Spleen (tissue), 11 donors: ENCODE data around the gene VAMP2. TPM values are rescaled to one million over a fixed set of nuclear protein-coding genes. Genes with fewer than 3 reads are reported as not detected.

Experiments
- DNase-seq: peaks from one replicate; pipeline ENCODE4 v3.0.0-alpha.2; 2020
- H3K27ac ChIP-seq, 8 donors: fragments of 200-600 bp; sonication (generic) in 7 of 8; 1 replicate in 4 of 8; 2 replicates in 4 of 8; pipeline versions ENCODE4 v1.5.0 to v1.8.0; 2016 to 2021; ENCODE audit warnings: inconsistent platforms in 4 of 8, mild to moderate bottlenecking in 4 of 8, moderate library complexity in 1 of 8
- H3K27me3 ChIP-seq, 7 donors: fragments of 200-600 bp; sonication (generic) in 6 of 7; replicated peaks in 1 of 7; 1 replicate in 4 of 7; 2 replicates in 3 of 7; pipeline versions ENCODE4 v1.5.0 to v1.8.0; 2016 to 2021; ENCODE audit warnings: inconsistent platforms in 3 of 7, mild to moderate bottlenecking in 1 of 7
- H3K36me3 ChIP-seq, 6 donors: fragments of 200-600 bp; sonication (generic) in 5 of 6; 1 replicate in 4 of 6; 2 replicates in 2 of 6; pipeline versions ENCODE4 v1.5.0 to v1.8.0; 2016 to 2021; ENCODE audit warnings: inconsistent platforms in 2 of 6
- H3K4me1 ChIP-seq, 6 donors: fragments of 200-600 bp; sonication (generic) in 5 of 6; 1 replicate in 3 of 6; 2 replicates in 3 of 6; pipeline versions ENCODE4 v1.5.0 to v1.8.0; 2016 to 2021; ENCODE audit warnings: inconsistent platforms in 3 of 6
- H3K4me3 ChIP-seq, 8 donors: fragments of 200-600 bp; sonication (generic) in 7 of 8; 1 replicate in 4 of 8; 2 replicates in 4 of 8; pipeline versions ENCODE4 v1.5.0 to v1.8.0; 2016 to 2021; ENCODE audit warnings: inconsistent platforms in 4 of 8, mild to moderate bottlenecking in 4 of 8, moderate library complexity in 2 of 8
- H3K9me3 ChIP-seq, 8 donors: fragments of 200-600 bp; sonication (generic) in 7 of 8; 1 replicate in 4 of 8; 2 replicates in 4 of 8; pipeline versions ENCODE4 v1.5.0 to v1.8.0; 2016 to 2021; ENCODE audit warnings: inconsistent platforms in 4 of 8
- CTCF ChIP-seq, 11 experiments: fragments of 200-600 bp in 7 of 11; fragments of 450-650 bp in 4 of 11; sonication (generic) in 4 of 11; IDR thresholded peaks in 8 of 11; conservative IDR thresholded peaks in 3 of 11; 1 replicate in 7 of 11; 2 replicates in 4 of 11; pipeline versions ENCODE4 v1.4.0 to v1.8.0; 2016 to 2021; ENCODE audit warnings: antibody characterized with exemption in 11 of 11, inconsistent platforms in 4 of 11, mild to moderate bottlenecking in 1 of 11
- POLR2A ChIP-seq, 3 donors: fragments of 450-650 bp; IDR thresholded peaks; one replicate each; pipeline ENCODE4 v1.5.1; 2017; ENCODE audit warnings: antibody characterized with exemption in 3 of 3, mild to moderate bottlenecking in 1 of 3
- POLR2AphosphoS5 ChIP-seq, 3 donors: sonication (generic); formaldehyde crosslinking; IDR thresholded peaks; one replicate each; pipeline ENCODE4 v1.5.1; 2017; ENCODE audit warnings: antibody characterized with exemption in 3 of 3
- WGBS, 5 donors: extraction: QIAGEN DNeasy Blood & Tissue Kit in 3 of 5; methylation state at CpG; one replicate each; pipeline versions ENCODE4 v1.1.5 to v1.1.7; 2013 to 2018; 5-methylcytosine and 5-hydroxymethylcytosine counted together
- intact Hi-C: fragments of 100-400 bp; cut with DNase I; formaldehyde crosslinking; loops from one replicate; pipeline ENCODE4 v1.15.0; 2023; ENCODE audit warnings: low total_unique reads
- microRNA-seq, 3 donors: library from miRNA; unstranded; fragments of <30 nt; microRNA quantifications; one replicate each; pipeline versions ENCODE4 to v1.1.0, GENCODE V29; 2019 to 2020
- polyA plus RNA-seq, 3 donors: library from polyadenylated mRNA; stranded (reverse); fragments of 200-250 nt; gene quantifications; one replicate each; pipeline ENCODE4 v1.2.1, GENCODE V29; 2013
- total RNA-seq, 7 donors: library from RNA; depleted of rRNA in 3 of 7; stranded (reverse); fragments of >200 nt in 3 of 7; fragmentation: NEBNext Ultra II Directional in 4 of 7; extraction: Animal tissue kit (Norgen Biotek cat#: 25700) in 4 of 7; gene quantifications; one replicate each; pipeline versions ENCODE4 v1.1.0 to v1.2.1, GENCODE V29; 2016 to 2021
- donor health status: healthy with polysubstance abuse.
- donor health status: DM: no; HTN: no; CAD: no; lungs with moderate emphysema.
- donor health status: DM: no; HTN: no; CAD: no.
- donor health status: Bipolar disorder and iron deficiency.
- donor health status: healthy.
- donor health status: DM: no; HTN: no; CAD: no.
- donor health status: DM: yes; HTN: yes; CAD: no.

VAMP2 gene
- total and polyA plus RNA-seq, 10 donors: 37.5 to 94.8 (median 54.5) TPM

GRCh38 chr17:8110456-8110804 lies 52.3 kb downstream of the VAMP2 start:
- H3K27me3 ChIP-seq: peaks cover 0 to 75% (median 49%) of the 10 kb centered on the region in 7 donors
- WGBS, 5 donors: 23 to 43% (median 30%) methylated on average over 6 to 10 of the region's 10 CpGs
- H3K36me3 ChIP-seq: no peaks in the 10 kb centered on the region
- no peaks in the 10 kb centered on the region for H3K9me3 ChIP-seq
- DNase-seq: no peak
- no peak overlapping the region for H3K27ac ChIP-seq
- no peak for TF ChIP-seq POLR2AphosphoS5 (IDR thresholded peaks at IDR 0.05)
- peak in 4 of 11 experiments; percentile 3 to 49 (median 24) for TF ChIP-seq CTCF (IDR thresholded peaks at IDR 0.05 in 8 of 11, conservative IDR thresholded peaks at IDR 0.05 in 3 of 11)
- peaks cover 6 to 16% (median 11%) of the 10 kb centered on the region in 6 donors for H3K4me1 ChIP-seq
- intact Hi-C loops: no loop called here
- H3K4me3 ChIP-seq: peak overlapping the region in 5 of 8 donors; percentile 27 to 67 (median 37)

GRCh38 chr17:8109661-8110455 lies 52.9 kb downstream of the VAMP2 start:
- intact Hi-C loops: no loop called here
- Histone ChIP-seq H3K27me3 (peaks cover 0 to 69% (median 46%) of the 10 kb centered on the region in 7 donors), H3K4me1 (peaks cover 6 to 16% (median 11%) of the 10 kb centered on the region in 6 donors), H3K27ac (no peak overlapping the region), H3K9me3 (no peaks in the 10 kb centered on the region), H3K36me3 (no peaks in the 10 kb centered on the region), H3K4me3 (peak overlapping the region; percentile 11 to 67 (median 34))
- TF ChIP-seq POLR2A (IDR thresholded peaks at IDR 0.05) (no peak), CTCF (IDR thresholded peaks at IDR 0.05 in 8 of 11, conservative IDR thresholded peaks at IDR 0.05 in 3 of 11) (peak; percentile 60 to 95 (median 89)), POLR2AphosphoS5 (IDR thresholded peaks at IDR 0.05) (peak in 2 of 3 donors; percentile 10 to 63)
- 12 to 26% (median 18%) methylated on average over 34 to 63 of the region's 63 CpGs for WGBS, 5 donors
- peak; percentile 94 for DNase-seq

Small RNA genes lying within 50 kb of the gene (microRNA-seq; reads per million reads assigned to microRNA genes)
- gene MIR4521 (2.2 to 20.1 (median 4.9) reads per million in 3 donors), gene MIR6883 (0 to 0.36 (median 0) reads per million in 3 donors)

Other genes with a start within 250 kb of the VAMP2 start
- 10 to 100 TPM in 1 of 7 donors, 1 to 10 TPM in 6; 2.5 to 20.7 (median 3.4) TPM for gene RNF227, start 246.7 kb downstream of the VAMP2 start, total RNA-seq
- gene RNF227, start 246.7 kb downstream of the VAMP2 start, polyA plus RNA-seq: 1 to 10 TPM; 2.4 to 4.0 (median 3.8) TPM
- gene KCNAB3, start 233.1 kb downstream of the VAMP2 start, total RNA-seq: 1 to 10 TPM; 1.1 to 6.3 (median 4.2) TPM
- 1 to 10 TPM; 2.3 to 5.6 (median 2.9) TPM for gene KCNAB3, start 233.1 kb downstream of the VAMP2 start, polyA plus RNA-seq
- 100 to 1,000 TPM in 3 of 7 donors, 10 to 100 TPM in 4; 71.1 to 120 (median 98.9) TPM for gene TRAPPC1, start 231.0 kb downstream of the VAMP2 start, total RNA-seq
- 100 to 1,000 TPM; 128 to 172 (median 135) TPM for gene TRAPPC1, start 231.0 kb downstream of the VAMP2 start, polyA plus RNA-seq
- gene CNTROB, start 230.7 kb downstream of the VAMP2 start, total RNA-seq: 10 to 100 TPM; 22.6 to 27.0 (median 25.2) TPM
- gene CNTROB, start 230.7 kb downstream of the VAMP2 start, polyA plus RNA-seq: 10 to 100 TPM; 19.6 to 27.1 (median 24.2) TPM
- gene GUCY2D, start 160.3 kb downstream of the VAMP2 start, total RNA-seq: under 1 TPM in 2 of 7 donors, not detected in 5; 0.07 to 0.43 TPM
- gene GUCY2D, start 160.3 kb downstream of the VAMP2 start, polyA plus RNA-seq: under 1 TPM in 1 of 3 donors, not detected in 2; 0.03 TPM
- 1 to 10 TPM in 5 of 7 donors, under 1 TPM in 2; 0.13 to 6.2 (median 2.8) TPM for gene ALOX15B, start 123.9 kb downstream of the VAMP2 start, total RNA-seq
- 1 to 10 TPM; 1.0 to 7.8 (median 2.7) TPM for gene ALOX15B, start 123.9 kb downstream of the VAMP2 start, polyA plus RNA-seq
- gene ALOX12B, start 75.2 kb downstream of the VAMP2 start, total RNA-seq: 1 to 10 TPM in 2 of 7 donors, under 1 TPM in 1, not detected in 4; 0.47 to 1.3 (median 1.0) TPM
- under 1 TPM; 0.80 to 0.89 (median 0.83) TPM for gene ALOX12B, start 75.2 kb downstream of the VAMP2 start, polyA plus RNA-seq
- not detected for gene ALOXE3, start 44.4 kb downstream of the VAMP2 start, total RNA-seq
- gene ALOXE3, start 44.4 kb downstream of the VAMP2 start, polyA plus RNA-seq: under 1 TPM in 1 of 3 donors, not detected in 2; 0.03 TPM
- gene HES7, start 38.8 kb downstream of the VAMP2 start, total RNA-seq: under 1 TPM in 2 of 7 donors, not detected in 5; 0.41 to 0.67 TPM
- under 1 TPM; 0.04 to 0.53 (median 0.32) TPM for gene HES7, start 38.8 kb downstream of the VAMP2 start, polyA plus RNA-seq
- gene PER1, start 10.5 kb downstream of the VAMP2 start, total RNA-seq: 100 to 1,000 TPM in 2 of 7 donors, 10 to 100 TPM in 5; 68.0 to 213 (median 73.5) TPM
- 10 to 100 TPM; 12.6 to 83.0 (median 17.5) TPM for gene PER1, start 10.5 kb downstream of the VAMP2 start, polyA plus RNA-seq
- gene TMEM107, start 13.4 kb upstream of the VAMP2 start, total RNA-seq: 10 to 100 TPM; 13.0 to 42.2 (median 22.4) TPM
- 10 to 100 TPM in 2 of 3 donors, 1 to 10 TPM in 1; 8.1 to 14.0 (median 11.9) TPM for gene TMEM107, start 13.4 kb upstream of the VAMP2 start, polyA plus RNA-seq
- 10 to 100 TPM in 6 of 7 donors, 1 to 10 TPM in 1; 9.5 to 14.6 (median 12.3) TPM for gene BORCS6, start 27.2 kb upstream of the VAMP2 start, total RNA-seq
- 10 to 100 TPM in 2 of 3 donors, 1 to 10 TPM in 1; 10.0 to 16.5 (median 12.9) TPM for gene BORCS6, start 27.2 kb upstream of the VAMP2 start, polyA plus RNA-seq
- 10 to 100 TPM in 4 of 7 donors, 1 to 10 TPM in 3; 2.4 to 21.0 (median 10.6) TPM for gene AURKB, start 47.6 kb upstream of the VAMP2 start, total RNA-seq
- gene AURKB, start 47.6 kb upstream of the VAMP2 start, polyA plus RNA-seq: 10 to 100 TPM in 2 of 3 donors, 1 to 10 TPM in 1; 6.2 to 30.9 (median 10.5) TPM
- gene CTC1, start 85.1 kb upstream of the VAMP2 start, total RNA-seq: 100 to 1,000 TPM in 3 of 7 donors, 10 to 100 TPM in 4; 53.9 to 131 (median 91.3) TPM
- 10 to 100 TPM; 16.6 to 47.4 (median 22.6) TPM for gene CTC1, start 85.1 kb upstream of the VAMP2 start, polyA plus RNA-seq
- gene PFAS, start 86.3 kb upstream of the VAMP2 start, total RNA-seq: 10 to 100 TPM; 14.0 to 70.3 (median 30.8) TPM
- 10 to 100 TPM; 12.6 to 22.8 (median 14.1) TPM for gene PFAS, start 86.3 kb upstream of the VAMP2 start, polyA plus RNA-seq
- gene RANGRF, start 125.7 kb upstream of the VAMP2 start, total RNA-seq: 10 to 100 TPM; 18.9 to 25.6 (median 21.2) TPM
- 10 to 100 TPM; 52.1 to 55.9 (median 54.1) TPM for gene RANGRF, start 125.7 kb upstream of the VAMP2 start, polyA plus RNA-seq
- gene SLC25A35, start 132.5 kb upstream of the VAMP2 start, total RNA-seq: 10 to 100 TPM in 1 of 7 donors, 1 to 10 TPM in 6; 4.2 to 16.7 (median 7.3) TPM
- 1 to 10 TPM; 4.6 to 5.6 (median 5.5) TPM for gene SLC25A35, start 132.5 kb upstream of the VAMP2 start, polyA plus RNA-seq
- 10 to 100 TPM in 4 of 7 donors, 1 to 10 TPM in 3; 6.9 to 16.7 (median 12.1) TPM for gene ARHGEF15, start 147.3 kb upstream of the VAMP2 start, total RNA-seq
- gene ARHGEF15, start 147.3 kb upstream of the VAMP2 start, polyA plus RNA-seq: 10 to 100 TPM in 1 of 3 donors, 1 to 10 TPM in 2; 2.3 to 14.2 (median 7.3) TPM
- not detected for gene ODF4, start 176.9 kb upstream of the VAMP2 start, total RNA-seq
- gene ODF4, start 176.9 kb upstream of the VAMP2 start, polyA plus RNA-seq: not detected
- 1,000 to 10,000 TPM; 1,067 to 3,608 (median 1,651) TPM for gene RPL26, start 220.2 kb upstream of the VAMP2 start, total RNA-seq
- gene RPL26, start 220.2 kb upstream of the VAMP2 start, polyA plus RNA-seq: 1,000 to 10,000 TPM; 5,013 to 7,063 (median 6,510) TPM
- not detected for gene RNF222, start 234.9 kb upstream of the VAMP2 start, total RNA-seq
- gene RNF222, start 234.9 kb upstream of the VAMP2 start, polyA plus RNA-seq: under 1 TPM in 2 of 3 donors, not detected in 1; 0.03 to 0.05 TPM